Measurements from ENCODE around the gene WWTR1.

WWTR1 gene

DNA sequence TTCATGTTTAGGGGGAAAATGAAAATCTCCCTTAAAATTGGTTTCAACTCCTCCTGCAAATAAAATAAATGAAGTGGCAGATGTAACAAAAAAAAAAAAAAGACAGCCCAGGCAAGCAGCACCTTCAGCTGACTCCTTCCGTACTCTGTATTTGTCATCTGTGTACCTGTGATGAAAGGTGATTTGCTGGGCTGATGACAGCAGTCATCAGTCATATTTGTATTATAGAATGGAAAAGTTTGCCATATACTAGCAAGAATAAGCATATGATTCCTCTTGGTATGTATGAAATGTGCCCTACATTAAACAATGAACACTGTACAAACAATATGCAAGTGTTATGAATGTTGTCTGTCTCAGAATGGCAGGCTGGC, 44.1 kb upstream of the WWTR1 start:
- Mint-ChIP-seq H3K27ac (no peak overlapping the region), H3K4me1 (peaks cover 34% of the 10 kb centered on the region), H3K27me3 (ENCODE audit: low read depth) (no peaks in the 10 kb centered on the region), H3K9me3 (peaks cover 22% of the 10 kb centered on the region), H3K36me3 (ENCODE audit: low read depth) (peaks cover 6% of the 10 kb centered on the region), H3K4me3 (no peak overlapping the region)
- TF ChIP-seq CTCF (IDR thresholded peaks at IDR 0.05; ENCODE audit: unreplicated experiment in 3 of 3): no peak

- Mint-ChIP-seq H3K27ac (no peak overlapping the region), H3K4me1 (peaks cover 28% of the 10 kb centered on the region), H3K9me3 (peaks cover 27% of the 10 kb centered on the region), H3K4me3 (no peak overlapping the region), H3K27me3 (ENCODE audit: low read depth) (no peaks in the 10 kb centered on the region), H3K36me3 (ENCODE audit: low read depth) (peaks cover 7% of the 10 kb centered on the region)
- TF ChIP-seq CTCF (IDR thresholded peaks at IDR 0.05; ENCODE audit: unreplicated experiment in 3 of 3): no peak
Observed at GRCh38 chr3:149701206-149701976, 43.6 kb upstream of the WWTR1 start.

DNA sequence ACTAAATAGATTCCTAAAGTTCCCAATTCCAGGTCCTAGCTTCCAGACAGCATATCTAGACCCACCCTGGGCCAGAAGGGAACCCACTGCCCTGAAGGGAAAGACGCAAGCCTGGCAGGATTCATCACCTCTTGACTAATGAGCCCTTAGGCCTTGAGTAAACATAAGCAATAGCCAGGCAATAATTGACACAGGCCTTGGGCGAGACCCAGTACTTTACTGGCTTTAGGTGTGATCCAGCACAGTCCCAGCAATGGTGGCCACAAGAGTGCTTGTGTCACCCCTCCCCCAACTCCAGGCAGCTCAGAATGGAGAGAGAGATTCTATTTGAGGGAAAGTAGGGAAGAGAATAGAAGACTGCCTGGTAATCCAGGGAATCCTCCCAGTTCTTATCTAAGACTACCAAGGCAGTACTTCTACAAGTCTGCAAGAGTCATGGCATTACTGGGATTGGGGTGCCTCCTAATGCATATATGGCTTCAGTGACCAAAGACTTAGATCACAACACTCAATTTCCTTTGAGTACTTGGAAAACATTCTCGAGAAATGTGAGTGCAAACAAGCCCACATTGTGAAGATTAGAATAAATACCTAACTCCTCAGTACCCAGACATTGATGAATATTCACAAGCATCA, 30.4 kb upstream of the WWTR1 start:
- no peak for TF ChIP-seq CTCF (IDR thresholded peaks at IDR 0.05; ENCODE audit: unreplicated experiment in 3 of 3)
- Mint-ChIP-seq H3K27me3 (ENCODE audit: low read depth) (no peaks in the 10 kb centered on the region), H3K9me3 (peaks cover 25% of the 10 kb centered on the region), H3K4me3 (no peak overlapping the region), H3K27ac (no peak overlapping the region), H3K36me3 (ENCODE audit: low read depth) (no peaks in the 10 kb centered on the region), H3K4me1 (no peaks in the 10 kb centered on the region)

DNA sequence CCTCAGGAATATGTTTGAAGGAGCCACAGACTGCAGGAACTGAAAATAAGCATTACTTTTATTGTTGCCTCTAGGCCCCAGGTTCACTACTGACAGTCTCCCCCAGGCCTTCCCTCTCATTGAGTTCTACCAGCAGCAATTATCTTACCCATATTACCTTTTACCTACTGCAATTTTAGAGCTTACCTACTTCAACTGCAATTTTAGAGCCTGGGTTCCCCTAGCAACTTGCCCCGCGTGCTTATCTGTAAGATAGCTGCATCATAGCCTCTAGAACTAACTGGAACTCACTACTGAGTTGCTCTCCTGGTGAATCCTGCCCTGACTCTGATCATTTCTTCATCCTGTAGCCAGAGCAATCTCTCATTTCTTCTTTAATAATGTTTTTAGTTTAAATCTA, 29.2 kb upstream of the WWTR1 start:
- Mint-ChIP-seq H3K36me3 (ENCODE audit: low read depth) (no peaks in the 10 kb centered on the region), H3K4me3 (no peak overlapping the region), H3K4me1 (no peaks in the 10 kb centered on the region), H3K9me3 (peaks cover 18% of the 10 kb centered on the region), H3K27ac (no peak overlapping the region), H3K27me3 (ENCODE audit: low read depth) (no peaks in the 10 kb centered on the region)
- no peak for TF ChIP-seq CTCF (IDR thresholded peaks at IDR 0.05; ENCODE audit: unreplicated experiment in 3 of 3)

DNA sequence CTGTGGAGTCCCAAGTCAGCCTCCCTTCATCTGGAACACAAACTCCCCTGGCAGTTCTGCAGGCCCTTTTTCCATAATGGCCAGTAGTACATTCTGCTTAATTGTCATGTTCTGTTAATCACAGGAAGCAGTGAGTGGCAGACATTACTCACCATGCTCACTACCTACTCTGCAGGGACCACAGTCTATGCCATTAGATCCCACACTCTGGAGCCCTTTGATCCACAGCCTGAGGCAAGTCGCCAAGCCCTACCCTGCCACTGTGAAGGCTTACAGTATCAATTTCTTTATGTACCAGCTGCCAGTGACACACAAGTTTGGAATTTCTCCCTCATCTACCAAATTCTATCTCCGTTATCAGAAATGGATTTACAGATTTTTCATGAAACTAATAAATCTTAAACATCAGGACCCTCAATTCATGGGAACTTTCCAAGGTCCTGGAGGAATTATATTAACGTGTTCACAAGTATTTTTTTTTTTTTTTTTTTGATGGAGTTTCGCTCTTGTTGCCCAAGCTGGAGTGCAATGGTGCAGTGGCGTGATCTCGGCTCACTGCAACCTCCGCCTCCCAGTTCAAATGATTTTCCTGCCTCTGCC, 20.6 kb upstream of the WWTR1 start:
- no peak for TF ChIP-seq CTCF (IDR thresholded peaks at IDR 0.05; ENCODE audit: unreplicated experiment in 3 of 3)
- H3K9me3 Mint-ChIP-seq: no peaks in the 10 kb centered on the region
- no peak overlapping the region for H3K27ac Mint-ChIP-seq
- H3K36me3 Mint-ChIP-seq (ENCODE audit: low read depth): no peaks in the 10 kb centered on the region
- H3K27me3 Mint-ChIP-seq (ENCODE audit: low read depth): peaks cover 5% of the 10 kb centered on the region
- H3K4me3 Mint-ChIP-seq: no peak overlapping the region
- H3K4me1 Mint-ChIP-seq: no peaks in the 10 kb centered on the region

Data from nephron (organoid).